ENCODE results near the gene EXOC4.

EXOC4 gene

GRCh38 chr7:134016223-134016941 lies 763.5 kb downstream of the EXOC4 start:
- no peak overlapping the region for H3K4me3 ChIP-seq (ENCODE audit: low read depth, low read length)
- TF ChIP-seq CTCF (IDR thresholded peaks at IDR 0.05; ENCODE audit: borderline replicate concordance, insufficient read depth, low read depth, low read length) = peak; percentile 55; the same call in 1 of the 2 replicates

GRCh38 chr7:134016942-134017303 lies 764.0 kb downstream of the EXOC4 start:
- no peak for TF ChIP-seq CTCF (IDR thresholded peaks at IDR 0.05; ENCODE audit: borderline replicate concordance, insufficient read depth, low read depth, low read length)
- no peak overlapping the region for H3K4me3 ChIP-seq (ENCODE audit: low read depth, low read length)

- H3K4me3 ChIP-seq (ENCODE audit: low read depth, low read length) = no peak overlapping the region
- TF ChIP-seq CTCF (IDR thresholded peaks at IDR 0.05; ENCODE audit: borderline replicate concordance, insufficient read depth, low read depth, low read length) = no peak
Observed at GRCh38 chr7:134018306-134018705, 765.4 kb downstream of the EXOC4 start.

- H3K4me3 ChIP-seq (ENCODE audit: low read depth, low read length) = no peak overlapping the region
- no peak for TF ChIP-seq CTCF (IDR thresholded peaks at IDR 0.05; ENCODE audit: borderline replicate concordance, insufficient read depth, low read depth, low read length)
Observed at GRCh38 chr7:134019251-134019650, 766.4 kb downstream of the EXOC4 start.

- H3K4me3 ChIP-seq (ENCODE audit: low read depth, low read length) = no peak overlapping the region
- TF ChIP-seq CTCF (IDR thresholded peaks at IDR 0.05; ENCODE audit: borderline replicate concordance, insufficient read depth, low read depth, low read length) = no peak
Observed at GRCh38 chr7:134021836-134022235, 769.0 kb downstream of the EXOC4 start.

- H3K4me3 ChIP-seq (ENCODE audit: low read depth, low read length) = no peak overlapping the region
- no peak for TF ChIP-seq CTCF (IDR thresholded peaks at IDR 0.05; ENCODE audit: borderline replicate concordance, insufficient read depth, low read depth, low read length)
Observed at GRCh38 chr7:134022286-134022911, 769.5 kb downstream of the EXOC4 start.

- TF ChIP-seq CTCF (IDR thresholded peaks at IDR 0.05; ENCODE audit: borderline replicate concordance, insufficient read depth, low read depth, low read length) = no peak
- no peak overlapping the region for H3K4me3 ChIP-seq (ENCODE audit: low read depth, low read length)
Observed at GRCh38 chr7:134024739-134025138, 771.9 kb downstream of the EXOC4 start.
